SK-N-MC (cell line): Measurements from ENCODE around the gene RNF187.

ENCODE experiments used
- EZH2 ChIP-seq: fragments of 200-600 bp; sonication (generic); IDR thresholded peaks from one replicate; pipeline ENCODE4 v1.6.1; 2017; ENCODE audit warnings: antibody characterized with exemption
- POLR2AphosphoS5 ChIP-seq: IDR thresholded peaks from 2 replicates; pipeline ENCODE4 v1.6.1; 2012; ENCODE audit warnings: mild to moderate bottlenecking, low read depth, low read length, borderline replicate concordance

DNA sequence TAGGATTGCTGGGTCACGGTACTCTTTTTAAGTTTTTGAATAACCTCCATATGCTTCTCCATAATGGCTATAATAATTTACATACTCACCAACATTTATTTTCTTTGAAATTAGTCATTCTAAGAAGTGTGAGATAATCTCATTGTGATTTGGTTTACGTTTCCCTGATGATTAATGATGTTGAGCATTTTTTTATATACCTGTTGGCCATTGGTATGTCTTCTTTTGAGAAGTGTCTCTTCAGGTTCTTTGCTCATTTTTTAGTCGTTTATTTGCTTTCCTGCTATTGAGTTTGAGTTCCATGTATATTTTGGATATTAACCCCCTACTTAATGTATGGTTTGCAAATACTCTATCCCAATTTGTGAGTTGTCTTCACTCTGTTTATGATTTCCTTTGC lies 9.3 kb downstream of the RNF187 start:
- TF ChIP-seq EZH2 (no peak), POLR2AphosphoS5 (no peak)
